ENCODE data around the gene FER. TPM values are rescaled to one million over a fixed set of nuclear protein-coding genes. Genes with fewer than 3 reads are reported as not detected.

FER gene
- total and polyA plus RNA-seq, 10 of the 15 experiments (the other 5 are each of a cell fraction or from before 2014, with no cell fraction given) = 4.4 to 19.1 (median 9.6) TPM

- TF ChIP-seq CUX1 (IDR thresholded peaks at IDR 0.05; ENCODE audit: insufficient replicate concordance, low read depth, low read length) (no peak), ZBED1 (IDR thresholded peaks at IDR 0.05; ENCODE audit: borderline replicate concordance) (0 out of 2 replicates have a peak, but pooled peaks have one; percentile 10), IKZF1 (conservative IDR thresholded peaks at IDR 0.05) (peak; percentile 98), MLLT1 (IDR thresholded peaks at IDR 0.05) (no peak), ZNF274 (IDR thresholded peaks at IDR 0.05; ENCODE audit: insufficient read depth, insufficient read length) (no peak), NRF1 (conservative IDR thresholded peaks at IDR 0.05; ENCODE audit: low read depth, low read length) (0 out of 2 replicates have a peak, but pooled peaks have one; percentile 8), RAD51 (IDR thresholded peaks at IDR 0.05) (no peak), BCLAF1 (IDR thresholded peaks at IDR 0.05) (no peak), TARDBP (IDR thresholded peaks at IDR 0.05; ENCODE audit: borderline replicate concordance) (0 out of 2 replicates have a peak, but pooled peaks have one; percentile 36), NFXL1 (IDR thresholded peaks at IDR 0.05; ENCODE audit: borderline replicate concordance) (no peak), NKRF (conservative IDR thresholded peaks at IDR 0.05) (no peak; the same call in 1 of the 2 replicates), RB1 (IDR thresholded peaks at IDR 0.05; ENCODE audit: borderline replicate concordance) (peak; percentile 66; the same call in 1 of the 2 replicates)
These were observed 19.8 kb upstream of the FER start (continued) for GRCh38 chr5:108727651-108728565.
